ENCODE measurements around the gene PTMS.
"Not testable (repeated sequence)": the region's sequence is repeated elsewhere in the genome, so short reads cannot be mapped to it uniquely, and the experiment has no call there.

The PTMS gene

GRCh38 chr12:6736754-6737153 is 29.4 kb upstream of the PTMS start:
- Histone ChIP-seq H4K5ac (ENCODE audit: low read length) (no peak overlapping the region), H3K4ac (ENCODE audit: low read depth, low read length) (no peak overlapping the region), H3K4me2 (ENCODE audit: low read length) (no peak overlapping the region), H2BK120ac (ENCODE audit: low read depth, low read length) (no peak overlapping the region), H3K23ac (ENCODE audit: low read length) (no peak overlapping the region), H2BK15ac (replicated peaks; ENCODE audit: low read depth) (no peak overlapping the region), H4K8ac (ENCODE audit: low read depth, low read length) (no peak overlapping the region), H3K36me3 (ENCODE audit: control insufficient read depth, insufficient read depth, low read length) (no peaks in the 10 kb centered on the region), H3K4me1 (ENCODE audit: control insufficient read depth, low read depth, low read length) (no peaks in the 10 kb centered on the region), H3K9ac (ENCODE audit: low read length) (no peak overlapping the region), H2BK5ac (ENCODE audit: low read length) (no peak overlapping the region), H2AK5ac (ENCODE audit: low read length) (no peak overlapping the region), H3K27me3 (ENCODE audit: insufficient read depth, low read length, poor library complexity) (no peaks in the 10 kb centered on the region), H3K56ac (ENCODE audit: low read length) (no peak overlapping the region), H3K4me3 (ENCODE audit: low read length) (no peak overlapping the region), H3K79me2 (ENCODE audit: control insufficient read depth, insufficient read depth, low read length) (no peaks in the 10 kb centered on the region), H3K79me1 (ENCODE audit: low read length) (no peaks in the 10 kb centered on the region), H3K18ac (ENCODE audit: low read length) (no peak overlapping the region), H3K27ac (ENCODE audit: low read depth, low read length) (no peak overlapping the region)
- DNase-seq, result no peak
- whole genome bisulfite sequencing (ENCODE audit: extremely low coverage, insufficient coverage, low lambda C conversion rate), result no CpG with 5 or more reads among the region's 5 CpGs

- H3K4ac ChIP-seq (ENCODE audit: low read depth, low read length); H3K4me2 ChIP-seq (ENCODE audit: low read length); H3K4me3 ChIP-seq (ENCODE audit: low read length); H3K4me1 ChIP-seq (ENCODE audit: control insufficient read depth, low read depth, low read length); H3K9ac ChIP-seq (ENCODE audit: low read length); H2BK5ac ChIP-seq (ENCODE audit: low read length); H3K27me3 ChIP-seq (ENCODE audit: insufficient read depth, low read length, poor library complexity); DNase-seq; H4K5ac ChIP-seq (ENCODE audit: low read length); H4K8ac ChIP-seq (ENCODE audit: low read depth, low read length); H2BK15ac ChIP-seq (replicated peaks; ENCODE audit: low read depth); H3K27ac ChIP-seq (ENCODE audit: low read depth, low read length); H2AK5ac ChIP-seq (ENCODE audit: low read length); H3K56ac ChIP-seq (ENCODE audit: low read length); H3K79me1 ChIP-seq (ENCODE audit: low read length); H2BK120ac ChIP-seq (ENCODE audit: low read depth, low read length); H3K18ac ChIP-seq (ENCODE audit: low read length); H3K23ac ChIP-seq (ENCODE audit: low read length); H3K36me3 ChIP-seq (ENCODE audit: control insufficient read depth, insufficient read depth, low read length); H3K79me2 ChIP-seq (ENCODE audit: control insufficient read depth, insufficient read depth, low read length): not testable (repeated sequence)
- no CpG with 5 or more reads among the region's 12 CpGs for WGBS (ENCODE audit: extremely low coverage, insufficient coverage, low lambda C conversion rate)
Measured at GRCh38 chr12:6742080-6742479, 24.1 kb upstream of the PTMS start.

- Histone ChIP-seq H3K9ac (ENCODE audit: low read length) (no peak overlapping the region), H2BK15ac (replicated peaks; ENCODE audit: low read depth) (no peak overlapping the region), H3K27me3 (ENCODE audit: insufficient read depth, low read length, poor library complexity) (no peaks in the 10 kb centered on the region), H3K79me2 (ENCODE audit: control insufficient read depth, insufficient read depth, low read length) (no peaks in the 10 kb centered on the region), H3K4me3 (ENCODE audit: low read length) (no peak overlapping the region), H2AK5ac (ENCODE audit: low read length) (no peak overlapping the region), H3K4me2 (ENCODE audit: low read length) (no peak overlapping the region), H3K4ac (ENCODE audit: low read depth, low read length) (no peak overlapping the region), H3K79me1 (ENCODE audit: low read length) (no peaks in the 10 kb centered on the region), H3K18ac (ENCODE audit: low read length) (no peak overlapping the region), H2BK5ac (ENCODE audit: low read length) (no peak overlapping the region), H3K23ac (ENCODE audit: low read length) (no peak overlapping the region), H3K4me1 (ENCODE audit: control insufficient read depth, low read depth, low read length) (no peaks in the 10 kb centered on the region), H4K5ac (ENCODE audit: low read length) (no peak overlapping the region), H3K36me3 (ENCODE audit: control insufficient read depth, insufficient read depth, low read length) (peaks cover 10% of the 10 kb centered on the region), H3K27ac (ENCODE audit: low read depth, low read length) (no peak overlapping the region), H3K56ac (ENCODE audit: low read length) (no peak overlapping the region), H2BK120ac (ENCODE audit: low read depth, low read length) (no peak overlapping the region), H4K8ac (ENCODE audit: low read depth, low read length) (no peak overlapping the region)
- DNase-seq, result no peak
- WGBS (ENCODE audit: extremely low coverage, insufficient coverage, low lambda C conversion rate), result no CpG with 5 or more reads among the region's 3 CpGs
Measured at GRCh38 chr12:6742834-6743233, 23.3 kb upstream of the PTMS start.

GRCh38 chr12:6743300-6743699 is 22.9 kb upstream of the PTMS start:
- H3K79me2 ChIP-seq (ENCODE audit: control insufficient read depth, insufficient read depth, low read length); H3K4me2 ChIP-seq (ENCODE audit: low read length); H3K9ac ChIP-seq (ENCODE audit: low read length); H3K79me1 ChIP-seq (ENCODE audit: low read length); H2AK5ac ChIP-seq (ENCODE audit: low read length); H2BK120ac ChIP-seq (ENCODE audit: low read depth, low read length); H3K27ac ChIP-seq (ENCODE audit: low read depth, low read length); H3K23ac ChIP-seq (ENCODE audit: low read length); H3K4ac ChIP-seq (ENCODE audit: low read depth, low read length); H2BK15ac ChIP-seq (replicated peaks; ENCODE audit: low read depth); H3K18ac ChIP-seq (ENCODE audit: low read length); H2BK5ac ChIP-seq (ENCODE audit: low read length); DNase-seq; H4K8ac ChIP-seq (ENCODE audit: low read depth, low read length); H3K56ac ChIP-seq (ENCODE audit: low read length); H3K27me3 ChIP-seq (ENCODE audit: insufficient read depth, low read length, poor library complexity); H3K4me3 ChIP-seq (ENCODE audit: low read length); H4K5ac ChIP-seq (ENCODE audit: low read length); H3K4me1 ChIP-seq (ENCODE audit: control insufficient read depth, low read depth, low read length): not testable (repeated sequence)
- WGBS (ENCODE audit: extremely low coverage, insufficient coverage, low lambda C conversion rate), result no CpG with 5 or more reads among the region's 7 CpGs
- peaks cover 11% of the 10 kb centered on the region for H3K36me3 ChIP-seq (ENCODE audit: control insufficient read depth, insufficient read depth, low read length)

- Histone ChIP-seq H2AK5ac (ENCODE audit: low read length) (no peak overlapping the region), H3K79me2 (ENCODE audit: control insufficient read depth, insufficient read depth, low read length) (no peaks in the 10 kb centered on the region), H3K27ac (ENCODE audit: low read depth, low read length) (no peak overlapping the region), H3K79me1 (ENCODE audit: low read length) (peaks cover 2% of the 10 kb centered on the region), H3K23ac (ENCODE audit: low read length) (no peak overlapping the region), H2BK5ac (ENCODE audit: low read length) (no peak overlapping the region), H3K18ac (ENCODE audit: low read length) (no peak overlapping the region), H3K56ac (ENCODE audit: low read length) (no peak overlapping the region), H3K27me3 (ENCODE audit: insufficient read depth, low read length, poor library complexity) (no peaks in the 10 kb centered on the region), H3K4me3 (ENCODE audit: low read length) (no peak overlapping the region), H3K4me1 (ENCODE audit: control insufficient read depth, low read depth, low read length) (no peaks in the 10 kb centered on the region), H3K4me2 (ENCODE audit: low read length) (no peak overlapping the region), H2BK120ac (ENCODE audit: low read depth, low read length) (no peak overlapping the region), H3K9ac (ENCODE audit: low read length) (no peak overlapping the region), H3K4ac (ENCODE audit: low read depth, low read length) (no peak overlapping the region), H3K36me3 (ENCODE audit: control insufficient read depth, insufficient read depth, low read length) (peaks cover 22% of the 10 kb centered on the region), H2BK15ac (replicated peaks; ENCODE audit: low read depth) (no peak overlapping the region), H4K5ac (ENCODE audit: low read length) (no peak overlapping the region), H4K8ac (ENCODE audit: low read depth, low read length) (no peak overlapping the region)
- WGBS (ENCODE audit: extremely low coverage, insufficient coverage, low lambda C conversion rate), result no CpG with 5 or more reads among the region's 13 CpGs
- DNase-seq, result no peak
Measured at GRCh38 chr12:6745741-6746525, 20.2 kb upstream of the PTMS start.

GRCh38 chr12:6747216-6747615 is 18.9 kb upstream of the PTMS start:
- no CpG with 5 or more reads among the region's 4 CpGs for WGBS (ENCODE audit: extremely low coverage, insufficient coverage, low lambda C conversion rate)
- no peak overlapping the region for H3K4ac ChIP-seq (ENCODE audit: low read depth, low read length)
- no peak overlapping the region for H3K4me3 ChIP-seq (ENCODE audit: low read length)
- no peak overlapping the region for H2AK5ac ChIP-seq (ENCODE audit: low read length)
- H3K18ac ChIP-seq (ENCODE audit: low read length), result no peak overlapping the region
- no peak overlapping the region for H2BK120ac ChIP-seq (ENCODE audit: low read depth, low read length)
- H3K4me2 ChIP-seq (ENCODE audit: low read length), result no peak overlapping the region
- no peaks in the 10 kb centered on the region for H3K4me1 ChIP-seq (ENCODE audit: control insufficient read depth, low read depth, low read length)
- H2BK5ac ChIP-seq (ENCODE audit: low read length), result no peak overlapping the region
- H3K79me1 ChIP-seq (ENCODE audit: low read length), result peaks cover 11% of the 10 kb centered on the region
- peaks cover 6% of the 10 kb centered on the region for H3K79me2 ChIP-seq (ENCODE audit: control insufficient read depth, insufficient read depth, low read length)
- H4K8ac ChIP-seq (ENCODE audit: low read depth, low read length), result no peak overlapping the region
- no peak overlapping the region for H2BK15ac ChIP-seq (replicated peaks; ENCODE audit: low read depth)
- H3K27ac ChIP-seq (ENCODE audit: low read depth, low read length), result no peak overlapping the region
- no peak overlapping the region for H3K9ac ChIP-seq (ENCODE audit: low read length)
- no peak overlapping the region for H3K56ac ChIP-seq (ENCODE audit: low read length)
- DNase-seq, result no peak
- H4K5ac ChIP-seq (ENCODE audit: low read length), result no peak overlapping the region
- H3K36me3 ChIP-seq (ENCODE audit: control insufficient read depth, insufficient read depth, low read length), result peaks cover 22% of the 10 kb centered on the region
- H3K27me3 ChIP-seq (ENCODE audit: insufficient read depth, low read length, poor library complexity), result no peaks in the 10 kb centered on the region
- H3K23ac ChIP-seq (ENCODE audit: low read length), result no peak overlapping the region

All from mesendoderm (in vitro differentiated cells).